ENCODE data around the gene P2RX3.

Gene P2RX3

DNA sequence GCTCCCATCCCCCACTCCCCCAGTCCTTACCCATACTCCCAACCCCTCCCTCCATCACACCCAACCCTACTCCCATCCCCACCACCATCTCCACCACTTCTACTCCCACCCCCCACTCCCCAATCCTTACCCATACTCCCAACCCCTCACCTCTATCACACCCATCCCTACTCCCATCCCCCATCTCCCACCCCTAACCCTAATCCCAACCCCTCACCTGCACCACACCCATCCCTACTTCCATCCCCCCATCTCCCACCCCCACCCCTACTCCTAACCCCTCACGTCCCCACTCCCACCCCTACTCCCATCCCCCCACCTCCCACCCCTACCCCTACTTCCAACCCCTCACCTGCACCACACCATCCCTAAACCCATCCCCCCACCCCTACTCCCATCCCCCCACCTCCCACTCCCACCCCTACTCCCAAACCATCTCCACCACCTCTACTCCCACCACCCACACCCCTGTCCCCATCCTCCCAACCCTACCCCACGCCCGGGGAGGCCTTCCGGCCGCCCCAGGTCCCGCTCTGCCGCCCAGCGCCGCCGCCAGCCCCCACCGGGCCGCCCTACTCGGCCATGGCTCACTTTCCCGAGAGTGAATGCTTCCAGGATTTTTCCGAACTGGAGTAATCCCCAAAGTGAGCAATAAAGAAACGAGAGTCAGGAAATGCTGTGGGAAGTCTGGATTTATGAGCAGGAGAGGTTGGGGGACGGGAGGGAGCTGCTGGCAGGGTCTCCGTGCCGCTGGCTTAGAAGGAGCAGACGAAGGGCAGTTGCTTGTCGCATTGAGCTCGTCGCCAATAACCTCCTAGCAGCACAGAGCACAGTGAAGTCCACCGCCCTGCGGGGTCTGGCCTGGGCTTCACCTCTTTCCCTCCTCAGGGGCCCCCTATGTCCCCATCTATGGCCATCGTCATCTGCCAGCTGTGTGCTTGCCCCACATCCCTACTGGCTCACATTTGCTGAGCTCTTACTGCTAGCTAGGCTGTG, 38.2 kb downstream of the P2RX3 start:
- DNase-seq, result no peak

DNA sequence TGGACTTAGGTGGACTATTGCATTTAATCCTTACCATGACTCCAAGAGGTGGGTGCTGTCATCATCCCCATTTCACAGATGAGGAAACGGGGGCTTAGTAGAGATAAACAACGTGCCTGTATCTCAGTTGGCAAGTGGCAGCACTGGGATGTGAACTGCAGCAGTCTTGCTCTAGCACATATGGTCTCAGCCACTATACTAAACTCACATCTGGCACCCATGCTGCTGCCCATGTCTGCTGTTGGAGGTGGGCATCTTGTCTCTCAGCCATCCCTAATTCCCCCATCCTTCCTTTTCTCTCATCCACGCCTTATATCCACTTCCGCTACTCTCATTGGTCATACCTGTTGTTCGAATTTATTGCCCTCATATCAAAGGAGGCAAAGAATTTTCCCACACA, 39.0 kb downstream of the P2RX3 start:
- DNase-seq, result no peak

- peak in 1 of 2 donors; percentile 73 for DNase-seq
These were observed 40.0 kb downstream of the P2RX3 start for GRCh38 chr11:57378186-57378585.

DNA sequence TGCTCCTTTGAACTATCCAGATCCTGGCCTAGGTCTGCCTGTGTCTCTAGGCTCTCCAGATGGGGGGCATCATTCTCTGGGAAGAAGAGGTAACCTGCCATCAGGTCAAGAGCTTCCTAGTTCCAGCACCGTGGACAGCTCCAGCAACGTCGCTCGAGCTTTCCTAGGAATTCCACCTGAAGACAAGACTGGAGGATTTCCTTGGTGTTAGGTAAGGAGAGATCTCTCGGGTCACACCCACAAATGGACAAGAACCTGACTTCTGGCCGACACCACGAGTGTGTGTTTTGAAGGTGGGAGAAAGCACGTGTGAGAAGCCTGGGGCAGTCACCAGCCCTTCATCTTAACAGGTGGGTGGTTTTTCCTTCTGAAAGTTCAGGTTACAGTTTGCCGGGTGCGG, 41.6 kb downstream of the P2RX3 start:
- no peak for DNase-seq

GRCh38 chr11:57380975-57381374, 42.8 kb downstream of the P2RX3 start, which contains the start of gene PRG3:
Gene PRG3 (minus strand): TSS chr11:57381150. CDS start chr11:57380708, 442 bp downstream.
- DNase-seq, result no peak

- DNase-seq, result no peak
These were observed 48.2 kb downstream of the P2RX3 start for GRCh38 chr11:57386178-57386940.

DNA sequence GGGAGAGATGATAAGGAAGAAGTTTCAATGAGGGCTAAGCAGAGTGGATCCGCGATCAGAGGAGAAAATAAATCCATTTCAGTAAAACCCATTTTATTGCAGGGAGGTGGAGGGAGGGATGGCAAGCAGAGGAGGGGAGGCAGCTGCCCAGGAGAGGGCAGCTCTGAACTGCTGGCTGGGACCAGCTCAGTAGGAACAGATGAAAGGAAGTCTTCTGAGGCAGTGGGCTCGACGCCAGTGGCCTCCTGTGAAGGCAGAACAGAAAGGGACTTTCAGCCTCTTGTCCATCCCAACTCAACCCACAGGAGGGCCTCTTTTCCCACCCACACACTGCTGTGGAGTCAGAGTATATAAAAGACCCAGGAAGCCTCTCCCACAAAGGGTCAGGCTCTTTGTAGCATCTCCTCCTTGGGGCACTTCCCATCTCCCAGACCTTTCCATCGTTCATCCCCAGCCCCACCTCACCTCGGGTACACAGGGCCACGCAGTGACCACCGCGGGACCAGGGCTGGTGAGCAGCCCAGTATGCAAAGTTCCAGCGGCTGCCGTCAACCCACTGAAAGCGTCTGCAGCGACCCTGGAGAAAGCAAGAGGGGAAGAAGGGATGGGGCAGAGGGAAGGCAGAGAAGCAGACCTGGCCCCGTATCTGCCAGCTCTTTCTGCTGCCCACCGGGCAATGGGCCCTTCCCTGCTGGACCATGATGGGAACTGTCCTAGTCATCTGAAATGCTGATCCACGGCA, 49.3 kb downstream of the P2RX3 start:
- DNase-seq, result no peak

DNA sequence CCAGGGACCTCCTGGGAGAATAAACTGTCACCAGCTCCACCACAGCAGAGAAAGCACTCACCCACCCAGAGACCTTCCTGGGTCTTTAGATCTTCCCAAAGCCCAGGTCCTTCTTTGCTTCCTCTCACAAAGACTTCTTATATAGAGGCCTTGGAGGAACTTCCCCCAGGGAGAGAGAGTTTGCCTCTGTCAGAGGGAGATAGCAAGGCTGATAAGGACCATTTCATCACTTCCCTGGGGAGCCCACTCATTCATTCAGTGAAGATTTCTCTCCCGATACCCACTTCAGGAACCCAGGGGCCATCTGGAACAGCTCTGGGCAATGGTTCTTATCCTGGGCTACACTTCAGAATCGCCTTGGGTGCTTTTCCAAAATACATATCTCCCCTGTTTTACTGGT, 52.4 kb downstream of the P2RX3 start, which contains the start of gene PRG2:
TSS of gene PRG2 (minus strand) at position 116 of the 400 bp plus-strand sequence. CDS start 706 bp downstream, outside the sequence.
- no peak for DNase-seq

GRCh38 chr11:57391111-57391510, 53.0 kb downstream of the P2RX3 start:
- DNase-seq, result no peak

DNA sequence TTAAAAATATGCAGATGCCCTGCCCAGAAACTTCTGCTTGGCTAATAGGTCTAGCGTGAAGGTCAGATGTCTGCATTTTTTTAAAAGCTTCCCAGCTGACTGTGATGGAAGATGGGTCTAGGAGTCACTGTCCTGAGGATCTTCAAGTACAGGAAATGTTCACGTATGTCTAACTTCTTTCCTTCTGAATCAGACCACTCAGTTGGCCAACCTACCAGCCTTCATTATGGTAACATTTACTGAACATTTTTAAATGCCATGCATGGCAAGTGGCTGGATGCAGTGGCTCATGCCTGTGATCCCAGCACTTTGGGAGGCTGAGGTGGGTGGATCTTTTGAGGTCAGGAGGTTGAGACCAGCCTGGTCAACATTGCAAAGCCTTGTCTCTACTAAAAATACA, 53.4 kb downstream of the P2RX3 start:
- DNase-seq, result no peak

GRCh38 chr11:57392066-57392762, 54.1 kb downstream of the P2RX3 start:
- no peak for DNase-seq

GRCh38 chr11:57392763-57393105, 54.6 kb downstream of the P2RX3 start:
- DNase-seq, result no peak

- DNase-seq, result no peak
These were observed 56.2 kb downstream of the P2RX3 start for GRCh38 chr11:57394203-57394965.

- DNase-seq, result no peak
These were observed 57.9 kb downstream of the P2RX3 start for GRCh38 chr11:57395905-57396623.

- no peak for DNase-seq
These were observed 58.6 kb downstream of the P2RX3 start for GRCh38 chr11:57396744-57397143.

DNA sequence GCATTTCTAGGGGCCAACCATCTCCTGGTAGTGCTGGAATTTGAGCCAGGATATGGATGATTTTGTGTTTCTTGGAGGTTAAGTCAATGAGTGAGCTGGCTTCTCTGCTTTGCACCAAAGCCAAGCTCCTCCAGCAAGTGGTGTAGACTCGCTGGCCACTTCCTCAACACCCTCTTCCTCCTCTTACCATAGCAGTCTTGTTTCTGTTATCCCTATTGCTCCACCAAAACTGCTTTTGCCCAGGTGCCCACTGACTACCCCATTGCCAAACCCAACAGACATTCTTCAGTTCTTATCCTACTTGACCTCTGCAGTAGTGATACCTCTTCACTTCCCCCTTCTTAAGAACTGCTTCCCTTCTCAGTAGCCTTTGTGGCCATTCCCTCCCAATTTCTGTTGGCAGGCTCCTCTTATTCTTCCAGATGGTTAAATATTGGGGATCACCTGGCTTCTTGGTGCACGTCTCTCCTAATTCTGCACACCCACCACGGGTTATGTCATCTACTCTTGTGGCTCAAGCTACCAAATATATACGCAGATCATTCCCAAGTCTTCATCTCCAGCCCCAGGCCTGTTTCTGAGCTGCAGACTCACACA, 59.3 kb downstream of the P2RX3 start:
- no peak for DNase-seq

GRCh38 chr11:57399221-57399620, 61.1 kb downstream of the P2RX3 start:
- no peak for DNase-seq

DNA sequence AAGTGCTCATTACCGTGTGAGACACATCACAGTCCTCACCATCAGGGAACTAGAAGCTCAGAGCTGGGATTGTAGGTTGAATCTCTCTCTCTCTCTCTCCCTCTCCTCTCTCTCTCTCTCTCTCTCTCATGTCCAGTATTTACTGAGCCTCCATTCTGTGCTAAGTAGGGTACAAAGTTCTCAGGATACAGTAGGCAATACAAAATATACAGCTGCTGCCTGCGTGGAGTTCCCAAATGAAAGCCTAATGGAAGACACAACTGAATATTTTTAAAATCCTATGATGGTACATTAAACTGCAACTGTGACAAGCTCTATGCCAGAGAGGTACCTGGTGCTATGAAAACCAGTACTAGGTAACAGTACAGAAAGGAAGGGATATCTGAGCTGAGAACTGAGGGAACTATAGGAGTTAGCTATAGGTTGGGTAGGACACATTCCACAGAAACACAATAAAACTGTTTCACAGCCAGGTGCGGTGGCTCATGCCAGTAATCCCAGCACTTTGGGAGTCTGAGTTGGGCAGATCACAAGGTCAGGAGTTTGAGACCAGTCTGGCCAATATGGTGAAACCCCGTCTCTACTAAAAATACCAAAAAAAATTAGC, 61.9 kb downstream of the P2RX3 start:
- no peak for DNase-seq

- DNase-seq, result no peak
These were observed 64.2 kb downstream of the P2RX3 start for GRCh38 chr11:57402188-57403002.
